Kidney glomerular epithelial cell (primary cell): Measurements from ENCODE around the gene L3MBTL1.

ENCODE experiments used
- DNase-seq: peaks from one replicate; lab custom pipeline; 2025; lab: John Stamatoyannopoulos, UW

L3MBTL1 gene

GRCh38 chr20:43535370-43536004 is 28.0 kb downstream of the L3MBTL1 start:
- no peak for DNase-seq

- no peak for DNase-seq
Observed at GRCh38 chr20:43536041-43536816, 28.7 kb downstream of the L3MBTL1 start.

DNA sequence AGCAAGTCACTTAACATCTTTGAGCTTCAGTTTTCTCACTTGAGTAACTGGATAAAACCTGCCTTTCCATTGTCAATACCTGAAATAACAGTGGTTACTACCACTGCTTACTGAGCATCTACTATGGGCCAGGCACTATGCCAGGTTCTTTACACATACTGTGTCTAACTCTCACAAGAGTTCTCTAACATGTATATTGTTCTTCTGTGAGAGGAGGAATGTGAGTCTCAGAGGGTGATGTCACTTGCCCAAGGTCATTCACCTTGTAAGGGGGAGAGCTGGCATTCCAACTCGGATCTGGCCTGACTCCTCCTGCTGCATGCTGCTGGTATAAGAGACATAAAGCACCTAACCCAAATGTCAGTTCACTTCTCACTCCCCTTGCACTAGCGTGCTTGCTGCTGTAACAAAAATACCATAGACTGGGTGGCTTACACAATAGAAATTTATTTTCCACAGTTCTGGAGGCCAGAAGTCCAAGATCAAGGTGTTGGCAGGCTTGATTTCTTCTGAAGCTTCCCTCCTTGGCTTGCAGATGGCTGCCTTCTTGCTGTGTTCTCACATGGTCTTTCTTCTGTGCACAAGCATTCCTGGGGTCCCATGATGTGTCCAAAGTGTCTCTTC is 29.4 kb downstream of the L3MBTL1 start:
- DNase-seq, result no peak

GRCh38 chr20:43537921-43538877 is 30.7 kb downstream of the L3MBTL1 start:
- DNase-seq, result peak; percentile 50

DNA sequence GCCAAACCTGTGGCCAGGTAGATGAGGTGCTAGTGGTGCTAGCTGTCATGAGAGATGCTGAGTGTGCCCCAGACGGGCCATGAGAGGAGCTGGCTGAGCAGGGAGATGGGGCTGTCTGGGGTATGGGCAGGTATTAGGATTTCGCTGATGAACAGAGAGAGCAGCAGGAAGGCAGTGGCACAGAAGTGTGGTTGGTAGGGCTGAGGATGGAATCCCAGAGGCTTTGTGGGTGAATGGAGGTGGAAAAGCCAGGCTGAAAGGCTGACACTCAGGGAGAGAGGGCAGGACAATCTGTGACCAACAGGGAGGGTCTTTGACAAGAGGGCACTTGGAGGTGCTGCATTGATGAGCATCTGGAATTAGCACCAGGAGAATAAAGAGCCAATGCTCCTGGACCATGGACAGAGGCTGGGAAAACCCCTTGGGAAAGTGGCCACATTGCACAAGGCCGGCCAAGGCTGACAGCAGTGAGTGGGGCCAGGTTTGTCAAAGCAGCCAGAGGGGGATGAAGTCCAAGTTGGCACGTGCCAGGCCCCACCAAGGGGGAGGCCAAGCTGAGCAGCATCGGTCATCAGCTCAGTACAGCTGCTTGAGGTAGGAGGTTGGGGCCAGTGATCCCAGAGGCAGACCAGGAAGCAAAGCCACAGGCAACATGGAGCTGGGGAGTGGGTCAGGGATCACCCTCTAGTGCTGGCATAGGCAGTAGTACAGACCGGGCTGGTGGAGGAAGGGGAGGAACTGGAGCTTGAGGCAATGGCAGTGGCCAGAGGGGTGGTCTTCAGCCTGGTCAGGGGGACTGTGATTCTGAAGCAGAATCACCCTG is 31.6 kb downstream of the L3MBTL1 start:
- DNase-seq, result peak; percentile 11

DNA sequence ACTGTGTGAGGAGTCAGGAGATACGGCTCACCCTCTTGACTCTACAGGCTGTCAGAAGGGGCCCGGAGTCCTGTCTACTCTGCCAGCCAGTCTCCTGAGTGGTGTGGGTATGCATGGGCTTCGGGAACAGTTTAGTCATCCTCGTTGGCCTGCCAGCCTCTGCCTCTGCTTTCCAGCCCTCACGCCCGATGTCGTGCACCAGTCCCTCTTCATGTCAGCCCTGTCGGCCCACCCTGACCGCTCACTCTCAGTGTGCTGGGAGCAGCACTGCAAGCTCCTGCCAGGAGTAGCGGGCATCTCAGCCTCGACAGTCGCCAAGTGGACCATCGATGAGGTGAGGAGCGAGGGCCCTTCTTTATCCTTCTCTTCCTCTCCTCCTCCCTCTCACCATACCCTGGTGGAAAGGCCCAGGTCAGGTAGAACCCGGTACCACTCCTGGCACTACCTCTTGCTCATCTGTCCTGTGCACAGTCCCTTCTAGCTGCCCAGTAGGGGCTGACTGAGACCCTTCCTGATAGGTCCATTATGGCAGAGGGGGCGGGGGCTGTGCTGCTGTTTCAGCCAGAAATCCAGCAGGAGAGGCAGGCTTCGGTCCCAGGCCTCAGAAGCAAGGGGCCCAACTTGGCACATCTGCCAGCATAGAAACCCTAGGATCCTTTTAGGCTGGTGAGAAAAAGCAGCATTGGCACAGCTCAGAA is 32.6 kb downstream of the L3MBTL1 start:
- DNase-seq, result no peak

DNA sequence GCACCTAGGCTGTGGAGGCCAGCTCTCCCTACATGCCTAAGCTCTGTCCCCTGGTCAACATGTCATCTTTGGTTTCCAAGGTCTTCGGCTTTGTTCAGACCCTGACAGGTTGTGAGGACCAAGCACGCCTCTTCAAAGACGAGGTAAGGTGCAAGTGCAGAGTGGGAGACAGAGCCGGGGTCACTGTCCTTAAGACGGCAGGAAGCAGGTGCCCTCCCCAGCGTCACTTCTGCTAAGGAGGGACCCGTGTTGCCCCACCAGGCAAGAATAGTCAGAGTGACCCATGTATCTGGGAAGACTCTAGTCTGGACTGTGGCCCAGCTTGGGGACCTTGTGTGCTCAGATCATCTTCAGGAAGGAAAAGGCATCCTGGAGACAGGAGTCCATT is 33.2 kb downstream of the L3MBTL1 start:
- no peak for DNase-seq

- DNase-seq, result no peak
Observed at GRCh38 chr20:43541214-43541613, 33.7 kb downstream of the L3MBTL1 start.

- no peak for DNase-seq
Observed at GRCh38 chr20:43542161-43542560, 34.7 kb downstream of the L3MBTL1 start.

DNA sequence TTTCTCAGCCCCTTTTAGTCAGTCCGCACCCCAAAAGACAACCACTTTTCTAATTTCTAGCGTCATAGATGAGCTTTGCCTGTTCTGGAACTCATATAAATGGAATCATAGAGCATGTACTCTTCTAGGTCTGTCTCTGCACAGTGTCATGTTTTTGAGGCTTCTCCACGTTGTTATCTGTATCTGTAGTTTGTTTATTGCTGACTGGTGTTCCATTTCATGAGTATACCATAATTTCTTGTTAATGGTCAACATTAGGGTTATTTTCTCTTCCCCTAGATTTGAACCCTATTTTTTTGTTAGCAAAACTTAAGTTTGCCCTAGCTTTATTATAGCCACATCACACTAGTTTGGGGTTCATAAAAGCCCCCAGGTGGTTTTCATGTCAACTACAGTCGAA is 35.2 kb downstream of the L3MBTL1 start:
- DNase-seq, result no peak

- no peak for DNase-seq
Observed at GRCh38 chr20:43543138-43543537, 35.6 kb downstream of the L3MBTL1 start.

DNA sequence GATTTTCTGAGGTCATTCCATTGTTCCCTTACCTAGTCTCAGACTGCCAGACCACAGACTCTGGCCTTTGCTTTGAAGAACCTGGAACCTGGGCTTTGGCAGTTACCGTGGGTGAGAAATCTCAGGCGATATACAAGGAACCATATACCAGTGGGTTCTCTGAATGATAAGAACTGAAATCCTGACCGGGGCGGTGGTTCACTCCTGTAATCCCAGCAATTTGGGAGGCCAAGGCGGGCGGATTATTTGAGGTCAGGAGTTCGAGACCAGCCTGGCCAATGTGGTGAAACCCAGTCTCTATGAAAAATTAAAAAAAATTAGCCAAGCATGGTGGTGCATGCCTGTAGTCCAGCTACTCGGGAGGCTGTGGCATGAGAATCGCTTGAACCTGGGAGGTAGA is 37.0 kb downstream of the L3MBTL1 start:
- DNase-seq, result no peak

- DNase-seq, result no peak
Observed at GRCh38 chr20:43545837-43546578, 38.5 kb downstream of the L3MBTL1 start.

- DNase-seq, result no peak
Observed at GRCh38 chr20:43548273-43548880, 40.9 kb downstream of the L3MBTL1 start.

DNA sequence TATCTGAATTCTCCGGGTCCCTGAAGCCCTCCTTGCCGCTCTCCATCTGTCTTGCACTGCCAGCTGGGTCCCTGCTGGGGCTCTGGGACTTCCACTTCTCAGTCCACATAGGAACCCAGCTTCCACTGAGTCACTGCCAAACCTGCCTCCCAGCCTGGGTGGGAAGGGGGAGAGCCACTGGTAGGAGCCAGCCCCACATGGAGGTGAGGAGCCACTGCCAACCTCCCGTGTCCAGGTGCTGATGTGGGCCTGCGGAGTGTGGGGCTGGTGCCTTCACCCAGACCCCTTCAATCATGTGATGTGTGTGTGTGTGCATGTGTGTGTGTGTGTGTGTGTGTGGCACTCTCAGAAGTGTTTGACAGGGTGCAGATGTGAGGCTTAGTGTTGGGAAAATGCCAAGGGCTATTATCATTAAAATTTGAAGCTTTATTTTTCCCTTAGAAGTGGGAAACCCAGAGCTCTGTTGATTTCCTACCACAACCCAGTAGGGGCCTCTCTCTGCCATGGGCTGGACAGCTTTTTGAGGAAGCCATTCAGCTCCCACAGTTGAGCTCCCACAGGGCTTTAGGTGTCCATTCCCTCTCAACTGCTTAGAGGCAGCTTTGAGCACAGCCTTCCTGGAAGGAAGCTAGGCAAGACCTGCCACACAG is 42.0 kb downstream of the L3MBTL1 start:
- DNase-seq, result no peak

GRCh38 chr20:43550456-43550855 is 43.0 kb downstream of the L3MBTL1 start:
- DNase-seq, result no peak

DNA sequence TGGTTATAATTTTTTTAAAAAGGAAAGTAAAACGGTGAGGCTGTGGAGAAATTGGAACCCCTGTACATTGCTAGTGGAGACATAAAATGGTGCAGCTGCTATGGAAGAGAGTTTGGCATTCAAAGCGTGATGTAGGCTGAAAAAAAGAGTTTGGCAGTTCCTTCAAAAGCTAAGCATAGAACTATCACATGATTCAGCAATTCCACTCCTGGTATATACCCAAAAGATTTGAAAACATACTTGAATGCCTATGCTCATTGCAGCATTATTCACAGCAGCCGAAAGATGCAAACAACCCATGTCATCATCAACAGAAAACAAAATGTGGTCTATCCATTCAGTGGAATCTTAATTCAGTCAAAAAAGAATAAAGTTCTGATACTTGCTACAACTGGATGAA is 46.9 kb downstream of the L3MBTL1 start:
- DNase-seq, result no peak

DNA sequence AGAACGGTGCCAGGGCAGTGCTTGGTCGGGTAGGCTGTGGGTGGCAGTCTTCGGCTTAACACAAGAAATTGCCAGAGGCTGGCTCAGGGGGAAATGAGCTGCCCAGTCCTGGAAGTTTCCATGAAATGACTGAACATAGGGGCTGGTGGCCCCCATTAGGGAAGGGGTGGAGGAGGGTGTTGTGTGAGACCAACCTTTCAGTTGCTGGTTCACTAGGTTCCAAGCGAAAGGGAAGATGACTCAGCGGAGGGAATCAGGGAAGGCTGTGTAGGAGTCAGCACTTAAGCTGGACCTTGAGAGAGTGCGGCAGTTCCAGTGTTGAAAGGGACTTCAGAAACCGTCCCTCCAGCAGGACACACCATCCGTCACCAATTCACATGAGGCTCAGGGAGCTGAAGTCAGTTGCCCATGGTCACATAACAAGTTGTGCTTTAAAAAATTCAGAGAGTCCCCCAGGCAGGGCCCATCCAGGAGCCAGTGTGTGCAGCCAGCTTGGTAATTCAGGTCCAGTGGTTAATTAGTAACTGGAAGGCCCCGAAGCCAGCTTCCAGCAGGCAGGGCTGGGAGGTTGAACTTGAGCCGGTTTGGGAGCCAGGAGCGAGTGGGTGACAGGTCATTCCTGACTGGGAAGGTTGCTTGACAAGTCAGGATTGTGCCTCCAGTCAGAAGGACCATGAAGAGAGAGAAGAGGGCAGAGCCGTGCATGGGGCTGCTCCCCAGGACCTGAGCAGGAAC is 51.1 kb downstream of the L3MBTL1 start, which contains the start of gene SGK2:
Gene SGK2, plus strand, starts transcription at position 616 of the 735 bp plus-strand sequence. CDS start 7,469 bp downstream, outside the sequence.
- DNase-seq, result peak; percentile 95
